ENCODE data around the gene C12orf42. TPM values are rescaled to one million over a fixed set of nuclear protein-coding genes. Genes with fewer than 3 reads are reported as not detected.

The C12orf42 gene
- total RNA-seq, 2 experiments from 2014 or later = 0.25 to 0.48 TPM

GRCh38 chr12:103330672-103331071 lies 165.1 kb downstream of the C12orf42 start:
- Mint-ChIP-seq H3K36me3 (ENCODE audit: low read depth) (no peaks in the 10 kb centered on the region), H3K27me3 (no peaks in the 10 kb centered on the region), H3K9me3 (no peaks in the 10 kb centered on the region), H3K4me1 (no peaks in the 10 kb centered on the region), H3K27ac (no peak overlapping the region), H3K4me3 (no peak overlapping the region)
- DNase-seq = no peak
- CTCF ChIA-PET = no interaction called here
- POLR2A ChIA-PET = no interaction called here

DNA sequence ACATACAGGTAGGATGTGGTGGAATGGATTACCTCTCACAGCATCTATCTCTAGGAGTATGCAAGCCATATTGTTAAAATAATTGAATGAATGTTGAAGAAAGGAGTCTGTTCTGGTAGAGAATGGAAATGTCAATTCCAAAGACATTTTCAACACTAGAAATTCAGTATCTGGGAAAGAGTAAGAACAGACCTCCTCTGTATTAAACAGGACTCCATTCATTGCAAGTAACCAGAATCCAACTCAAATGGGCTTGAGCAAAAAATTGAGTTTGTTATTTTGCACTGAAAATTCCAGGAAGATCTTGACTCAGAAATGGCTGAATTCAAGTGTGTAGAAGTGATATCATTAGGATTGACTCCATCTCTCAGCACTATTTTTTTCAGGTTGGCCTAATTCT lies 168.1 kb downstream of the C12orf42 start:
- no peaks in the 10 kb centered on the region for H3K36me3 Mint-ChIP-seq (ENCODE audit: low read depth)
- H3K27ac Mint-ChIP-seq = no peak overlapping the region
- H3K4me1 Mint-ChIP-seq = no peaks in the 10 kb centered on the region
- DNase-seq = no peak
- ChIA-PET POLR2A (no interaction called here), CTCF (no interaction called here)
- H3K4me3 Mint-ChIP-seq = no peak overlapping the region
- H3K27me3 Mint-ChIP-seq = no peaks in the 10 kb centered on the region
- no peaks in the 10 kb centered on the region for H3K9me3 Mint-ChIP-seq

DNA sequence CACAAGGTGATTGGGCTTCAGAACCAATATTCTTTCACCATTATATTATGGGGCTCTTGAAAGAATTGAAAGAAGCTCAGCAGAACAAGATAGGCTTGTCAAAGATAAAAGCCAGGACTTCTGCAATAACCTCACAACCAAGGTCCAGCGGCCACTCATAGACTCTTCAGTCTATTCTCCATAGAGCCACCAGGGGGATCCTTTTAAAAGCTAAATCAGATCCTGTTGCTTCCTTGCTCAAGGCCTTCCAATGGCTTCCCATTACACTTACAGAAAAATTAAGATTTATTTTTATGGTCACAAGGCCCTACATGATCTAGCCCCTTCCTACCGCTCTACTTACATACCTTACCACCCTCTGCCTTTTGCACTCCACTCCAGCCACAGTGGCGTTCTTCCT lies 169.6 kb downstream of the C12orf42 start:
- H3K9me3 Mint-ChIP-seq = no peaks in the 10 kb centered on the region
- H3K4me3 Mint-ChIP-seq = no peak overlapping the region
- no peak for DNase-seq
- H3K27me3 Mint-ChIP-seq = no peaks in the 10 kb centered on the region
- ChIA-PET CTCF (interaction anchor here (0.7 kb wide), 1 partner anchor 176 kb away, joined by 3 read pairs; no protein-coding TSS in a partner anchor), POLR2A (no interaction called here)
- no peaks in the 10 kb centered on the region for H3K4me1 Mint-ChIP-seq
- H3K36me3 Mint-ChIP-seq (ENCODE audit: low read depth) = no peaks in the 10 kb centered on the region
- no peak overlapping the region for H3K27ac Mint-ChIP-seq

DNA sequence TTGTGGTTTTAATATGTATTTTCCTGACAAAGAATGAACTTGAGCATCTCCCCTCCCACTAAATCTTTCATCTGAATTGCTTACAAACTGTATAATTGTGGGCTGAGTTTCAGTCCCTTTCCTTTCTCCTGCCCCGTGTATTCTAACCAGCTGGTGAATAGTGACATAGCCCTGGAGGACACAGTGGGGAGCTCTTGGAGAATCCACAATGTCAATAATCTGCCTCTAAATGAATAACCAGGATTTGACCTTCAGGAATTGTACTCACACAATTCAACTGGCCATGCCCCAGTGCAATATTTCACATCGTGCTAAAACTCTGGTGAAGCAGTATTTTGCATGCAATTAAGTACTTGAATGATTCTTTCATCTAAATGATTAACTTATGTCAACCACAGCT lies 177.2 kb downstream of the C12orf42 start:
- H3K36me3 Mint-ChIP-seq (ENCODE audit: low read depth) = no peaks in the 10 kb centered on the region
- no peak overlapping the region for H3K27ac Mint-ChIP-seq
- no peaks in the 10 kb centered on the region for H3K27me3 Mint-ChIP-seq
- H3K4me3 Mint-ChIP-seq = no peak overlapping the region
- POLR2A ChIA-PET = no interaction called here
- CTCF ChIA-PET = no interaction called here
- H3K4me1 Mint-ChIP-seq = no peaks in the 10 kb centered on the region
- no peak for DNase-seq
- peaks cover 9% of the 10 kb centered on the region for H3K9me3 Mint-ChIP-seq

GRCh38 chr12:103317220-103317619 lies 178.5 kb downstream of the C12orf42 start:
- H3K4me1 Mint-ChIP-seq = no peaks in the 10 kb centered on the region
- no peak for DNase-seq
- peaks cover 9% of the 10 kb centered on the region for H3K9me3 Mint-ChIP-seq
- no peaks in the 10 kb centered on the region for H3K36me3 Mint-ChIP-seq (ENCODE audit: low read depth)
- no peak overlapping the region for H3K4me3 Mint-ChIP-seq
- CTCF ChIA-PET = no interaction called here
- no peak overlapping the region for H3K27ac Mint-ChIP-seq
- POLR2A ChIA-PET = no interaction called here
- H3K27me3 Mint-ChIP-seq = no peaks in the 10 kb centered on the region

DNA sequence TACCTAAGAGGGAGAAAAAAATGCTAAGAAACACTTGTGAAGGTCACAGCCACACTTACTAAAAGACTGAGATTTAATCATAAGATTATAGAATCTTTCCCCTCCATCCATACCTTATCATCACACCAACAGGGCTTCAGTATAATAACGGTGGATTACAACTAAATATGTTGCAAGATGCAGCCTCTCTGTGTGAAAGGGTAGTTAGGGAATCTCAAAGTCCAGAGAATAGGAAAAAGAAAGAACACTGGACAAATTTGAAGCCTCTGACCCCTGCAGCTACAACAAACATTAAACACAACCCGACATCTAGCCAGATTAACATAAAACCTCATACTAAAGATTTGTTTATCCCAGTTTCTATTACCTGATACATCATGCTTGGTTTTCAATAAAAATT lies 181.0 kb downstream of the C12orf42 start:
- ChIA-PET POLR2A (no interaction called here), CTCF (no interaction called here)
- Mint-ChIP-seq H3K27ac (no peak overlapping the region), H3K36me3 (ENCODE audit: low read depth) (no peaks in the 10 kb centered on the region), H3K4me3 (no peak overlapping the region), H3K27me3 (no peaks in the 10 kb centered on the region), H3K9me3 (peaks cover 8% of the 10 kb centered on the region), H3K4me1 (no peaks in the 10 kb centered on the region)
- DNase-seq = no peak

DNA sequence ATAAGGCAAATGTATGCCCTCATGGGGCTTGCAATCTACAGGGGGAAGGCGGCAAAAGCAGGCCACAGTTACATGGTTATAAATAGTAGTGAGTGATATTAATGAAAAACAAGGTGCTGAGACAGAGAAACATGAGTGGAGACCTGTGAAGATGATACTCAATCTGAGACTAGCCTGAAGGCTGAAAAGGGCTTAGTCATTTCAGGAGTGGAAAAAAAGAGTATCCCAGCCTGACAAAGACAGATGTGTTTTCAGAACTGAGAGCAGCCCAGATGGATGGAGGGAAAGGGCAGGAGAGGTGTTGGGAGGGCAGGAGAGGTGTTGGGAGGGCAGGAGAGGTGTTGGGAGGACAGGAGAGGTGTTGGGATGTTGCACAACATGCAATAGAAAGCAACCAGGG lies 181.9 kb downstream of the C12orf42 start:
- CTCF ChIA-PET = no interaction called here
- Mint-ChIP-seq H3K4me1 (no peaks in the 10 kb centered on the region), H3K36me3 (ENCODE audit: low read depth) (no peaks in the 10 kb centered on the region), H3K27ac (no peak overlapping the region), H3K27me3 (no peaks in the 10 kb centered on the region), H3K4me3 (no peak overlapping the region), H3K9me3 (peaks cover 4% of the 10 kb centered on the region)
- no peak for DNase-seq
- POLR2A ChIA-PET = no interaction called here

DNA sequence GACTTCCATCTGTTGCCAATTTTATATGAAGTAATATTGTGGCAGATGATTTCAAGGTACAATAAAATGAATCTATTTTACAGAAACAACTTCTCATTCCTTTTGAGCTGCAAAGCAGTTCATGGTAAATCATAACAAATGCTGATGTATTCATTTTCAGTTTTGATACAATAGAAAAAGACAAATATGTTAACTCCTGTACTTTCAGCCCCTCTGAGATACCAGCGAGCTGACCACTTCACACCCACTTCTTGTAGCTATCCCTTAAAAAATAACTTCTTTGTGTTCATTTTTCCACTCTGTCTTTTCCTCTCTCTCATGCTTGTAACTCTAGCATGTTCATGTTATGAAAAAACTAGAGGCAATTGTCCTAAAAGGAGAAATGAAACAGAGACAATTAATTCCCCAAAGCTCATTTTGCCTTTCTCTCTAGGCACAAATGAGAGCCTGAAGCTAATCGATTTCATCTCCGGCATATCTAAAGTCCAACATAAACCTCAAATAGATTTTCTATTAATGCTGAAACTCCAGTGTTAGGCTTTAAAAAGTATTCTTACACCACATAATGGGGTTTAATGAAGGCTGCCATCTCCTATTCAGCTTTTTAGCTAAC lies 182.9 kb downstream of the C12orf42 start:
- POLR2A ChIA-PET = no interaction called here
- Mint-ChIP-seq H3K27ac (no peak overlapping the region), H3K4me1 (no peaks in the 10 kb centered on the region), H3K4me3 (no peak overlapping the region), H3K36me3 (ENCODE audit: low read depth) (no peaks in the 10 kb centered on the region), H3K9me3 (peaks cover 4% of the 10 kb centered on the region), H3K27me3 (no peaks in the 10 kb centered on the region)
- no peak for DNase-seq
- CTCF ChIA-PET = no interaction called here

- no peak for DNase-seq
- POLR2A ChIA-PET = no interaction called here
- Mint-ChIP-seq H3K27ac (no peak overlapping the region), H3K27me3 (no peaks in the 10 kb centered on the region), H3K36me3 (ENCODE audit: low read depth) (no peaks in the 10 kb centered on the region), H3K4me3 (no peak overlapping the region), H3K9me3 (no peaks in the 10 kb centered on the region), H3K4me1 (no peaks in the 10 kb centered on the region)
- CTCF ChIA-PET = no interaction called here
These were observed 185.1 kb downstream of the C12orf42 start for GRCh38 chr12:103310546-103311270.

GRCh38 chr12:103308396-103308795 lies 187.4 kb downstream of the C12orf42 start:
- no peaks in the 10 kb centered on the region for H3K36me3 Mint-ChIP-seq (ENCODE audit: low read depth)
- CTCF ChIA-PET = no interaction called here
- H3K27ac Mint-ChIP-seq = no peak overlapping the region

DNA sequence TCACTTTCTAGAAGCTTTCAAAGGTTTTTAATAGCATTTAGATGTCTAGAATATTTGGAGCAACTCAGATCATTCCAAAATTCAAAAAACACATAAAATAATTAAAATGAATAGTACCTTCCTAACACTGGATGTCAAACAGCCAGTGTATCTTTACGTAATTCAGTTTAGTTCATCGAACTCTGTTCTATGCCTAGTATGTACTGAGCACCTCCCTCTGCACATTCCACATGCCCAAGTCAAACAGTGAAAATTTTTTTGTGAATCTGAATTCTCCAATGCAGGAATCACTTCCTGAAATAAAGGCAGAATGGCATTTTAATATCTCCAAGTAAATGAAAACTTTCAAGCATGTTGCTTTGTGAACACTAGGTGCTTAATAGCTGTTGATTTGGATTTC lies 192.3 kb downstream of the C12orf42 start:
- ChIA-PET POLR2A (no interaction called here), CTCF (no interaction called here)
- Mint-ChIP-seq H3K4me3 (no peak overlapping the region), H3K27ac (no peak overlapping the region), H3K4me1 (no peaks in the 10 kb centered on the region), H3K27me3 (no peaks in the 10 kb centered on the region), H3K9me3 (peaks cover 2% of the 10 kb centered on the region), H3K36me3 (ENCODE audit: low read depth) (no peaks in the 10 kb centered on the region)
- no peak for DNase-seq

More at GRCh38 chr12:103308396-103308795, 187.4 kb downstream of the C12orf42 start:
- Mint-ChIP-seq H3K4me1 (no peaks in the 10 kb centered on the region), H3K4me3 (no peak overlapping the region), H3K9me3 (no peaks in the 10 kb centered on the region), H3K27me3 (no peaks in the 10 kb centered on the region)
- POLR2A ChIA-PET = no interaction called here
- no peak for DNase-seq

- Mint-ChIP-seq H3K27ac (no peak overlapping the region), H3K36me3 (ENCODE audit: low read depth) (no peaks in the 10 kb centered on the region), H3K27me3 (no peaks in the 10 kb centered on the region), H3K4me3 (no peak overlapping the region), H3K9me3 (peaks cover 2% of the 10 kb centered on the region), H3K4me1 (no peaks in the 10 kb centered on the region)
- CTCF ChIA-PET = no interaction called here
- POLR2A ChIA-PET = no interaction called here
- DNase-seq = no peak
These were observed 193.9 kb downstream of the C12orf42 start for GRCh38 chr12:103301642-103302591.

GRCh38 chr12:103288016-103288415 lies 207.8 kb downstream of the C12orf42 start:
- ChIA-PET POLR2A (no interaction called here), CTCF (no interaction called here)
- no peak for DNase-seq
- H3K9me3 Mint-ChIP-seq = peaks cover 2% of the 10 kb centered on the region
- H3K27ac Mint-ChIP-seq = no peak overlapping the region
- H3K36me3 Mint-ChIP-seq (ENCODE audit: low read depth) = no peaks in the 10 kb centered on the region
- no peaks in the 10 kb centered on the region for H3K27me3 Mint-ChIP-seq
- no peak overlapping the region for H3K4me3 Mint-ChIP-seq
- no peaks in the 10 kb centered on the region for H3K4me1 Mint-ChIP-seq

All from activated CD4-positive, alpha-beta memory T cell treated with anti-CD3 and anti-CD28 coated beads, Interleukin-2, amount 10 ng/mL, durations not matched to agents 7 days and 5 days (primary cell).